ENCODE data around the gene STARD3.
"Not testable (repeated sequence)": the region's sequence is repeated elsewhere in the genome, so short reads cannot be mapped to it uniquely, and the experiment has no call there.

Gene STARD3

DNA sequence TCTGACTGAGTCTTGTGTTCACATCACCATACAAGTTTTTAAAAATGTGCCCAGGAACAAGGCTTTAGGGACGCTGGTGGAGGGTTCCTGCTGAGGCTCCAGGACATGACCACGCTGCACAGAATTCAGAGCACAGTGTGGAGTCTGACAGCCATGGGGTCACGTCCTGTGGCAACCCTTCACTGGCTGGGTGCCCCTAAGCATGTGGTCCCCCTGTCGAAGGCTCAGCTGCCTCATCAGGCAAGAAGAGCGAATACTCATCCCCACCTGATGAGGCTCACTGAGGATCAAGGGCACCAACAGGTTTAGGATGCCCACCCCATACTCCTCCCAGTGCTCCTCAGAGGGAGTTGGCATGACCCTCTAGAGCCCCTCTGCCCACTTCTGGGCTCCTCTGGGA is 37.2 kb downstream of the STARD3 start:
- no peak for DNase-seq

DNA sequence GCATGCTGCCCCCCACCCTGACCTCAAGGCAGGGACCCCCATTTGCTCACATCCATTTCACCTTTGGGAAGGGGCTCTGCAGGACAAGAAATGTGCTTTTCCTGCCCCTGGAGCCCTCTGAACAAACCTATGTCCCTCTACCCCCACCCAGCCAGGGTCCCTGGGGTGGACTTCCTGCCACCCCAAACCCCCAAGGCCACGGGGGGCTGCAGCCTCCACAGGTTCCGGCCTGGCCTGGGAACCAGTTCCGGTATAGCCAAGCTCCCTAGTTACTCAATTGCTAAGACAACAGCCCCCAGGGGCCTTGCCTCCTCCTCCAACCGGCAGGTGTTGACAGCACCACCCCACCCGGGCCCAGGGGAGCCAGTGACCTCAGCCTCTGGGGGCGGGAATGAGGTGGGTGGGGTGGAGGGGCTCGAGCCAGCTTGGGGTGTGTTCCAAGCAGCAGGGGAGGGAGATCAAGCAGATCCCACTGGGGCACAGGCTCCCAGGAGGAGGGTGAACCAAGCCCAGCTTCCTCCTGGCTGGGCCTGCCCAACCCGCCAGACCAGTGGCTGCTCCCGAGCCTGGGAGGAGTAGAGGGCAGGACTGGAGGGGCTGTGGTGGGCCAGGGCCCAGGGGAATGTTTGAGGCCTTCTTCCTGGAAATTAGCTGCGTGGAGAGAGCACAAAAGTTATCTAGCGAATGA is 37.9 kb downstream of the STARD3 start:
- no peak for DNase-seq

GRCh38 chr17:39675390-39676082 is 38.6 kb downstream of the STARD3 start:
- no peak for DNase-seq

DNA sequence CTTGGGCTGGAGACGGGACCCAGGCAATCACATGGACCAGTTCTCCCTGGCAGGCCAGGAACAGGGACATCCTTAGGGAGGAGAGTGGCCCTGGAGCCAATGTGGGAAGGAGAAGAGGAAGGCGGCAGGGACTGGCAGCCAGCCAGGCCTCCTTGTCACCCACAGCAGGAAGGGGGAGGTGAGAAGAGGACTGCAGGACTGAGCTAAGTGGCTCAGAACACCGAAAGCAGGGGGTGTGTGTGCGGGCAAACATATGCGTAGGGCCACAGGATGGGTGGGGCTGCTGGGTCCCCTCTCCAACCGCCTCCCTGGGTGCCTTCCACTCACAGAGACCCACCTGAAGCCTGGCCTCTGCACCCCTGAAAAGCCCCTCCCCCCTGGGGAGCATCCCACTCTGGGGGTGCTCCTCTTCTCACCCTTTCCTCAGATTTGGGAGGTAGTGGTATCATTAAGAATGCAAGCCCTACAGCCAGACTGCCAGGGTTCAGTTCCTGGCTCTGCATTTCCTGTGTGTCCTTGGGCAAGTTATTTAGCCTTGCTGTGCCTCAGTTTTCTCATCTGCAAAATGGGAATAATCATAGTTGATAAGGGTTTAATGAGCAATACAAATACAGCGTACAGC is 39.4 kb downstream of the STARD3 start:
- DNase-seq, result peak; percentile 41

GRCh38 chr17:39677072-39677471 is 40.1 kb downstream of the STARD3 start:
- no peak for DNase-seq

- DNase-seq, result no peak
These were observed 40.8 kb downstream of the STARD3 start for GRCh38 chr17:39677542-39678339.

- DNase-seq, result no peak
These were observed 41.6 kb downstream of the STARD3 start for GRCh38 chr17:39678340-39679116.

GRCh38 chr17:39679521-39680192 is 42.7 kb downstream of the STARD3 start:
- DNase-seq, result no peak

DNA sequence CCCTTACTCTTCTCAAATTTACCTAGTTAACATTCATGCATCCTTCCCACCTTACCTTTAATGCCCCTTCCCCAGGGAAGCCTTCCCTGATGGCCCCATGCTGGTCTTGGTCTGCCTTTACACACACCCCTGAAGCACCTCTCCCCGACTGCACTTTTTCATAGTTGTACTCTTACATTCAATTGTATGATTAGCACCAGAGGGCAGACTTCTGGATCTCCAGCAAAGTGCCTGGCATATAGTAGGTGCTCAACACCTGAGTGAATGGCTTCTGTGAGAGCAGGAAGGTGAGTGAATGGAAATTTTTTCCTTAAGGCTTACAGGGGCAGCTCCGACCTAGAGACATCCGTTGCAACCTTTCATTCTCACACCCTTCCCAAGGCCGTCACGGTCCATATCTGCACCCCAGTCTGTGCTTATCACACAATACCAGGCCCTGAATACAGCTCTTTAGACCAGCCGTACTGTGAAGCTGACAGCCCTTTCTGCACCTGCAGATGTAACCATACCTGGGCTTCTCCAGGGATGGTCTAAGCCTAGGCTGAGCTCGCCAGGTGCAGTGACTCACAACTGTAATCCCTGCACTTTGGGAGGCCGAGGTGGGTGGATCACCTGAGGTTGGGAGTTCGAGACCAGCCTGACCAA is 46.5 kb downstream of the STARD3 start:
- no peak for DNase-seq

GRCh38 chr17:39684369-39685192 is 47.6 kb downstream of the STARD3 start:
- DNase-seq, result no peak

DNA sequence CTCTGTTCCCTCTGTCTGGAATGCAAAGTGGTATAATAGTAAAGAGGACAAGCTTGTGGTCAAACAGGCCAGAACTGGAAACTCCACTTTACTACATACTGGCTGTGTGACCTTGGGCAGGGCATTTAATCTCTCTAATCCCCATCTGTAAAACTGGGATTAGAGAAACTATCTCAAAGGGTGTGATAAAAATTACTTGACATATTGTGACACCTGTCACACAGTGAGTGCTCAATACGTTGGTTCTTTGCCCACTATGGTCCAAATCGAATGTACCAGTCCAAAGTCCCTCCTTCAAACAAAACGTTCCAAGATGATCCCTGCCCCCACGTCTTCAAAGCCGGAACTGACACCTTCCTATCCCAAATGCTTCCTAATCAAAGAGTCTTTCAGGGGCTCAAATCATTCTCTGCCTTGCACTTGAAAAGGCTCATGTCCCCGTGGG is 50.2 kb downstream of the STARD3 start:
- no peak for DNase-seq

GRCh38 chr17:39687546-39688474 is 50.9 kb downstream of the STARD3 start, which contains the start of gene PGAP3:
Gene PGAP3, minus strand, starts transcription at chr17:39688057. Its CDS starts 43 bp downstream, at chr17:39688014.
- DNase-seq, result peak; percentile 89

DNA sequence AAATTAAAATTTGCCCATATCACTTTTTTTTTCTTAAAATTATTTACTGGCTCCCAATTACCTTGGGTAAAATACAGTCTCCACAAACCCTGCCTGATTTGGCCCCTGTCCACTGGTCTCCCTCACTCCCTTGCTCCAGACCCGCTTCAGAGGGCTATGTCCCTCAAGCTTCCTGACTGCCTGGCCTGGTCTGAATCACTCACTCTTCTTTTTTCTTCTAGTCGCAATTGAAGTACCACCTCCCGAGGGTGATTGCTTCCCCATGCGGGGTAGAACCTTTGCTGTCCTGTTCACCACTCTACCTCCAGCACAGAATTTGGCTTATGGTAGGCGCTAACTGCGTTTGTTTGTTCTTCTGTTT is 51.5 kb downstream of the STARD3 start:
- no peak for DNase-seq

- DNase-seq, result no peak
These were observed 52.0 kb downstream of the STARD3 start for GRCh38 chr17:39688945-39689344.

GRCh38 chr17:39694593-39694992 is 57.6 kb downstream of the STARD3 start:
- DNase-seq, result no peak

- no peak for DNase-seq
These were observed 58.1 kb downstream of the STARD3 start for GRCh38 chr17:39695089-39695474.

DNA sequence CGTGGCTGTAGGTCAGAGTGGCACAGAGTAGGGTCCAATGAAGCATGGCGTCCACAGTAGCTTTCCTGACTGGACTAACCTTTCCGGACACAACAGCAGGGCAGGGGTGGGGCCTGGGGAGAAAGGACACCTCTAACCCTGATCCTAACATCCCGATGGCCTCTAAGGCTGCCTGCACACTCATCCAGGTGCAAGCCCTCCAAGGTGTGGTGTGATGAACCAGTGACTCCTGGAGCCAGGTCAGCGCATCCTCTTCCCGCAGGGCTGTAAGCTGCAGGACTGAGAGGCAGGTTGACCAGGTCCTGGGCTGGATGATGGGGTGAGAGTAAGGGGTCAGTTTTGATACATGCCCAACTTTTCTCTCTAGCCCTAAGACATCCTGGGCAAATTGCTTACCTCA is 59.8 kb downstream of the STARD3 start:
- DNase-seq, result no peak

GRCh38 chr17:39697961-39698360 is 61.0 kb downstream of the STARD3 start:
- no peak for DNase-seq

DNA sequence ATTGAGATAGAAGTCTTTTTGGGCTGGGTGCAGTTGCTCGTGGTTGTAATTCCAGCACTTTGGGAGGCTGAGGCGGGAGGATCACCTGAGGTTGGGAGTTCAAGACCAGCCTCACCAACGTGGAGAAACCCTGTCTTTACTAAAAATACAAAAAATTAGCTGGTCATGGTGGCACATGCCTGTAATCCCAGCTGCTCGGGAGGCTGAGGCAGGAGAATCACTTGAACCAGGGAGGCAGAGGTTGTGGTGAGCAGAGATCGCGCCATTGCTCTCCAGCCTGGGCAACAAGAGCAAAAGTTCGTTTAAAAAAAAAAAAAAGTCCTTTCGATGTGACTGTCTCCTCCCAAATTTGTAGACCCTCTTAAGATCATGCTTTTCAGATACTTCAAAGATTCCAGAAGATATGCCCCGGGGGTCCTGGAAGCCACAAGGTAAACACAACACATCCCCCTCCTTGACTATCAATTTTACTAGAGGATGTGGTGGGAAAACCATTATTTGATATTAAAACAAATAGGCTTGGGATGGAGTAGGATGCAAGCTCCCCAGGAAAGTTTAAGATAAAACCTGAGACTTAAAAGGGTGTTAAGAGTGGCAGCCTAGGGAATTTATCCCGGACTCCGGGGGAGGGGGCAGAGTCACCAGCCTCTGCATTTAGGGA is 62.3 kb downstream of the STARD3 start:
- not testable (repeated sequence) for DNase-seq
